GM04504 (cell line): ENCODE results near the gene MGAT2.
"Not testable (repeated sequence)": the region's sequence is repeated elsewhere in the genome, so short reads cannot be mapped to it uniquely, and the experiment has no call there.

Source experiments
- DNase-seq: peaks from one replicate; pipeline ENCODE4 v3.0.0-alpha.2; 2012; ENCODE audit warnings: low read depth

The MGAT2 gene

GRCh38 chr14:49612671-49613070 is 7.9 kb upstream of the MGAT2 start:
- DNase-seq, result no peak

- no peak for DNase-seq
These were observed 6.4 kb upstream of the MGAT2 start for GRCh38 chr14:49614196-49614595.

- no peak for DNase-seq
These were observed 4.8 kb upstream of the MGAT2 start for GRCh38 chr14:49615776-49616175.

GRCh38 chr14:49617852-49618519 is 2.6 kb upstream of the MGAT2 start:
- no peak for DNase-seq

GRCh38 chr14:49619273-49619672 is 1.3 kb upstream of the MGAT2 start:
- DNase-seq, result not testable (repeated sequence)

GRCh38 chr14:49619730-49620129 is 869 bp upstream of the MGAT2 start:
- DNase-seq, result no peak

- DNase-seq, result no peak
These were observed 699 bp downstream of the MGAT2 start for GRCh38 chr14:49621114-49621881.

- no peak for DNase-seq
These were observed 1.5 kb downstream of the MGAT2 start for GRCh38 chr14:49622022-49622607.

- DNase-seq, result no peak
These were observed 2.8 kb downstream of the MGAT2 start for GRCh38 chr14:49623387-49623786.

GRCh38 chr14:49623941-49624839 is 3.6 kb downstream of the MGAT2 start:
- DNase-seq, result no peak

GRCh38 chr14:49633640-49634546 is 13.3 kb downstream of the MGAT2 start:
- DNase-seq, result peak; percentile 82

GRCh38 chr14:49634547-49635334 is 14.1 kb downstream of the MGAT2 start, which contains the start of gene DNAAF2:
Gene DNAAF2 (minus strand): TSS chr14:49635244. CDS start chr14:49635149, 95 bp downstream.
- peak; percentile 47 for DNase-seq

- DNase-seq, result no peak
These were observed 16.3 kb downstream of the MGAT2 start for GRCh38 chr14:49636866-49637265.

- DNase-seq, result no peak
These were observed 17.0 kb downstream of the MGAT2 start for GRCh38 chr14:49637534-49638078.

GRCh38 chr14:49640540-49641417 is 20.2 kb downstream of the MGAT2 start:
- DNase-seq, result no peak

- no peak for DNase-seq
These were observed 21.1 kb downstream of the MGAT2 start for GRCh38 chr14:49641697-49642129.

- DNase-seq, result no peak
These were observed 21.6 kb downstream of the MGAT2 start for GRCh38 chr14:49642163-49642562.

- DNase-seq, result no peak
These were observed 32.9 kb downstream of the MGAT2 start for GRCh38 chr14:49653508-49653907.

GRCh38 chr14:49654511-49654910 is 33.9 kb downstream of the MGAT2 start:
- DNase-seq, result no peak
